GM12878 (cell line): ENCODE results near the gene RFT1. TPM values are rescaled to one million over a fixed set of nuclear protein-coding genes. Genes with fewer than 3 reads are reported as not detected.

Experiments used
- ATAC-seq: fragments of 200-7000 bp; cut with Tn5 transposase; 3 replicates; pipeline ENCODE4 v1.9.1; 2020; ENCODE audit warnings: mild to moderate bottlenecking, moderate library complexity
- BruUV-seq: library from RNA; stranded (reverse); fragments of 400-500 nt; replicated peaks from 2 replicates; lab custom pipeline; 2021; lab: Mats Ljungman, UMichigan
- CTCF ChIA-PET: fragments of 300-600 bp; sonication (Branson Sonifier 250); formaldehyde crosslinking; extraction: SDS; loops from one replicate; lab custom pipeline; 2021; ENCODE audit warnings: inconsistent platforms; lab: Yijun Ruan, JAX
- POLR2A ChIA-PET: fragments of 350-600 bp; formaldehyde crosslinking; extraction: SDS; loops from one replicate; lab custom pipeline; 2021; ENCODE audit warnings: inconsistent platforms; lab: Charles Lee
- RAD21 ChIA-PET: fragments of 300-600 bp; sonication (Branson Sonifier 250); formaldehyde crosslinking; loops from one replicate; lab custom pipeline; 2023; ENCODE audit warnings: antibody characterized with exemption; ENCODE audit not compliant: unreplicated experiment; lab: Charles Lee
- SMC1A ChIA-PET: fragments of 300-600 bp; sonication (Branson Sonifier 250); formaldehyde crosslinking; loops from one replicate; lab custom pipeline; 2023; ENCODE audit not compliant: unreplicated experiment, uncharacterized antibody; lab: Charles Lee
- DNase-seq: peaks from one replicate; pipeline ENCODE4 v3.0.0-alpha.2; 2011; ENCODE audit warnings: low read depth, low spot score
- FAIRE-seq: peaks from 3 replicates; lab custom pipeline; 2011; peaks lifted over from hg19 to GRCh38; lab: Jason Lieb, UNC
- H2AFZ ChIP-seq: 2 replicates; pipeline ENCODE4 v1.6.0; 2011; ENCODE audit warnings: low read depth, low read length, control low read depth; ENCODE audit not compliant: control insufficient read depth
- H3K27ac ChIP-seq: 2 replicates; pipeline ENCODE4 v1.5.1; 2011; ENCODE audit warnings: control low read depth; ENCODE audit not compliant: control insufficient read depth, insufficient read depth
- H3K27me3 ChIP-seq, 2 experiments: replicated peaks in 1 of 2; 2 replicates each; pipeline versions ENCODE4 v1.6.0 to v1.6.1; 2011; ENCODE audit warnings: low read length in 1 of 2; ENCODE audit not compliant: control insufficient read depth in 2 of 2, insufficient read depth in 2 of 2
- H3K36me3 ChIP-seq, 2 experiments: 2 replicates each; pipeline ENCODE4 v1.5.1; 2011; ENCODE audit warnings: low read length in 1 of 2; ENCODE audit not compliant: control insufficient read depth in 2 of 2, insufficient read depth in 2 of 2
- H3K4me1 ChIP-seq: 2 replicates; pipeline ENCODE4 v1.6.1; 2011; ENCODE audit warnings: mild to moderate bottlenecking, low read length, moderate library complexity, mixed read lengths; ENCODE audit not compliant: control insufficient read depth, insufficient read depth
- H3K4me2 ChIP-seq: 2 replicates; pipeline ENCODE4 v1.6.0; 2011; ENCODE audit warnings: control low read depth; ENCODE audit not compliant: control insufficient read depth, insufficient read depth
- H3K4me3 ChIP-seq: fragments of 200-600 bp; sonication (generic); 2 replicates; pipeline ENCODE4 v1.5.1; 2016
- H3K79me2 ChIP-seq: 2 replicates; pipeline ENCODE4 v1.6.0; 2011; ENCODE audit warnings: low read length; ENCODE audit not compliant: control insufficient read depth, insufficient read depth
- H3K9ac ChIP-seq: 2 replicates; pipeline ENCODE4 v1.8.0; 2011; ENCODE audit warnings: low read length, control low read depth, mixed read lengths; ENCODE audit not compliant: control insufficient read depth, insufficient read depth
- H3K9me3 ChIP-seq: replicated peaks from 3 replicates; pipeline ENCODE4 v1.5.1; 2011; ENCODE audit warnings: mild to moderate bottlenecking, low read length; ENCODE audit not compliant: control insufficient read depth, insufficient read depth
- H4K20me1 ChIP-seq: 2 replicates; pipeline ENCODE4 v1.6.0; 2011; ENCODE audit not compliant: control insufficient read depth, insufficient read depth
- POLR2AphosphoS5 ChIP-seq: IDR thresholded peaks from 2 replicates; pipeline ENCODE4 v1.6.1; 2011; ENCODE audit warnings: mild to moderate bottlenecking, low read length, inconsistent platforms
- WGBS: methylation state at CpG from one replicate; pipeline ENCODE4 v1.1.6; 2016; ENCODE audit warnings: low lambda C conversion rate; ENCODE audit not compliant: insufficient replicate concordance, insufficient coverage; ENCODE audit errors: missing lambda C conversion rate; 5-methylcytosine and 5-hydroxymethylcytosine counted together
- in situ Hi-C: fragments of 300-500 bp; cut with MboI; formaldehyde crosslinking; loops from 9 replicates; pipeline ENCODE4 v1.14.3; 2018; ENCODE audit warnings: mixed read lengths
- intact Hi-C: fragments of 100-400 bp; cut with micrococcal nuclease; formaldehyde crosslinking; loops from one replicate; pipeline ENCODE4 v1.14.2; 2022; ENCODE audit not compliant: unreplicated experiment
- polyA plus RNA-seq, 11 experiments: library from polyadenylated mRNA; depleted of rRNA in 4 of 11; unstranded in 6 of 11; stranded (reverse) in 5 of 11; fragments of >200 nt; fragmentation: Nextera tagmentation in 4 of 11; fragmentation: Illumina TruSeq in 1 of 11; extraction: Ambion mirVana in 4 of 11; extraction: Trizol in 1 of 11; gene quantifications; 1 replicate in 1 of 11; 2 replicates in 10 of 11; pipeline versions ENCODE4 v1.2.1 to v1.2.3, GENCODE V29; 2011 to 2016; ENCODE audit warnings: inconsistent platforms in 2 of 11, missing spikeins in 2 of 11, low read depth in 1 of 11
- total RNA-seq, 4 experiments: library from RNA; depleted of rRNA in 3 of 4; stranded (reverse); fragments of >200 nt in 3 of 4; fragmentation: Illumina TruSeq in 1 of 4; extraction: Trizol in 1 of 4; gene quantifications; 2 replicates each; pipeline versions ENCODE4 v1.2.1 to v1.2.3, GENCODE V29; 2013 to 2021
- TF ChIP-seq, protein P1 (sequence below): fragments of 450-650 bp; formaldehyde crosslinking; IDR thresholded peaks from 2 replicates; pipeline ENCODE4 v1.5.0; 2022; ENCODE audit warnings: mild to moderate bottlenecking, missing genetic modification characterization

The RFT1 gene
- total and polyA plus RNA-seq, 10 of the 15 experiments (the other 5 are each of a cell fraction or from before 2014, with no cell fraction given), result 16.6 to 75.1 (median 34.5) TPM

- FAIRE-seq (no peak), DNase-seq (no peak)
- Histone ChIP-seq H3K27me3 (no peaks in the 10 kb centered on the region), H3K36me3 (peaks cover 6 to 8% of the 10 kb centered on the region in 2 experiments), H3K9me3 (no peaks in the 10 kb centered on the region), H3K27ac (peak overlapping the region; percentile 24)
- TF ChIP-seq POLR2AphosphoS5, result 0 out of 2 replicates have a peak, but pooled peaks have one; percentile 32
- TF ChIP-seq, protein P1, sequence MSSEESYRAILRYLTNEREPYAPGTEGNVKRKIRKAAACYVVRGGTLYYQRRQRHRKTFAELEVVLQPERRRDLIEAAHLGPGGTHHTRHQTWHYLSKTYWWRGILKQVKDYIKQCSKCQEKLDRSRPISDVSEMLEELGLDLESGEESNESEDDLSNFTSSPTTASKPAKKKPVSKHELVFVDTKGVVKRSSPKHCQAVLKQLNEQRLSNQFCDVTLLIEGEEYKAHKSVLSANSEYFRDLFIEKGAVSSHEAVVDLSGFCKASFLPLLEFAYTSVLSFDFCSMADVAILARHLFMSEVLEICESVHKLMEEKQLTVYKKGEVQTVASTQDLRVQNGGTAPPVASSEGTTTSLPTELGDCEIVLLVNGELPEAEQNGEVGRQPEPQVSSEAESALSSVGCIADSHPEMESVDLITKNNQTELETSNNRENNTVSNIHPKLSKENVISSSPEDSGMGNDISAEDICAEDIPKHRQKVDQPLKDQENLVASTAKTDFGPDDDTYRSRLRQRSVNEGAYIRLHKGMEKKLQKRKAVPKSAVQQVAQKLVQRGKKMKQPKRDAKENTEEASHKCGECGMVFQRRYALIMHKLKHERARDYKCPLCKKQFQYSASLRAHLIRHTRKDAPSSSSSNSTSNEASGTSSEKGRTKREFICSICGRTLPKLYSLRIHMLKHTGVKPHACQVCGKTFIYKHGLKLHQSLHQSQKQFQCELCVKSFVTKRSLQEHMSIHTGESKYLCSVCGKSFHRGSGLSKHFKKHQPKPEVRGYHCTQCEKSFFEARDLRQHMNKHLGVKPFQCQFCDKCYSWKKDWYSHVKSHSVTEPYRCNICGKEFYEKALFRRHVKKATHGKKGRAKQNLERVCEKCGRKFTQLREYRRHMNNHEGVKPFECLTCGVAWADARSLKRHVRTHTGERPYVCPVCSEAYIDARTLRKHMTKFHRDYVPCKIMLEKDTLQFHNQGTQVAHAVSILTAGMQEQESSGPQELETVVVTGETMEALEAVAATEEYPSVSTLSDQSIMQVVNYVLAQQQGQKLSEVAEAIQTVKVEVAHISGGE (CRISPR knock-in tag), result no peak
- TF ChIP-seq, all 136 proteins: peak for 1
- Histone ChIP-seq H4K20me1 (peaks cover 17% of the 10 kb centered on the region), H3K79me2 (peaks cover 99% of the 10 kb centered on the region), H2AFZ (no peak overlapping the region), H3K4me1 (peaks cover 71% of the 10 kb centered on the region), H3K4me2 (peak overlapping the region; percentile 31), H3K4me3 (peak overlapping the region; percentile 97; the same call in 1 of the 2 replicates), H3K9ac (no peak overlapping the region)
- RAD21 ChIA-PET, result interaction anchor here (1.0 to 2.2 kb wide), 3 partner anchors 16 to 56 kb away, joined by 5 to 9 read pairs (median 6); no protein-coding TSS in a partner anchor
- CTCF ChIA-PET, result interaction anchor here (0.6 to 11.6 kb wide), 6 partner anchors 26 to 344 kb away, joined by 3 to 125 read pairs (median 4); no protein-coding TSS in a partner anchor
- SMC1A ChIA-PET, result interaction anchor here (0.7 to 3.2 kb wide), 7 partner anchors 16 to 51 kb away, joined by 4 to 21 read pairs (median 5); no protein-coding TSS in a partner anchor
- POLR2A ChIA-PET, result interaction anchor here (0.7 to 2.0 kb wide), 6 partner anchors 9 to 22 kb away, joined by 3 to 13 read pairs (median 3); no protein-coding TSS in a partner anchor
- no peak for ATAC-seq
- BruUV-seq, result no TSS peak
- in situ Hi-C loops (no loop called here), intact Hi-C loops (loop anchor here (5.0 kb wide), 1 partner anchor 628 kb away; the partner anchor contains the start of gene UQCC5)
- 56% methylated on average over 9 of the region's 9 CpGs for whole genome bisulfite sequencing
Observed at GRCh38 chr3:53164911-53165310, 34.7 kb upstream of the RFT1 start.
